Inflammatory macrophage treated with lipopolysaccharide for 4 hours (primary cell): Measurements from ENCODE around the gene OGA.

Experiments
- DNase-seq: peaks from one replicate; pipeline ENCODE4 v3.0.0-alpha.2; 2020

The OGA gene

DNA sequence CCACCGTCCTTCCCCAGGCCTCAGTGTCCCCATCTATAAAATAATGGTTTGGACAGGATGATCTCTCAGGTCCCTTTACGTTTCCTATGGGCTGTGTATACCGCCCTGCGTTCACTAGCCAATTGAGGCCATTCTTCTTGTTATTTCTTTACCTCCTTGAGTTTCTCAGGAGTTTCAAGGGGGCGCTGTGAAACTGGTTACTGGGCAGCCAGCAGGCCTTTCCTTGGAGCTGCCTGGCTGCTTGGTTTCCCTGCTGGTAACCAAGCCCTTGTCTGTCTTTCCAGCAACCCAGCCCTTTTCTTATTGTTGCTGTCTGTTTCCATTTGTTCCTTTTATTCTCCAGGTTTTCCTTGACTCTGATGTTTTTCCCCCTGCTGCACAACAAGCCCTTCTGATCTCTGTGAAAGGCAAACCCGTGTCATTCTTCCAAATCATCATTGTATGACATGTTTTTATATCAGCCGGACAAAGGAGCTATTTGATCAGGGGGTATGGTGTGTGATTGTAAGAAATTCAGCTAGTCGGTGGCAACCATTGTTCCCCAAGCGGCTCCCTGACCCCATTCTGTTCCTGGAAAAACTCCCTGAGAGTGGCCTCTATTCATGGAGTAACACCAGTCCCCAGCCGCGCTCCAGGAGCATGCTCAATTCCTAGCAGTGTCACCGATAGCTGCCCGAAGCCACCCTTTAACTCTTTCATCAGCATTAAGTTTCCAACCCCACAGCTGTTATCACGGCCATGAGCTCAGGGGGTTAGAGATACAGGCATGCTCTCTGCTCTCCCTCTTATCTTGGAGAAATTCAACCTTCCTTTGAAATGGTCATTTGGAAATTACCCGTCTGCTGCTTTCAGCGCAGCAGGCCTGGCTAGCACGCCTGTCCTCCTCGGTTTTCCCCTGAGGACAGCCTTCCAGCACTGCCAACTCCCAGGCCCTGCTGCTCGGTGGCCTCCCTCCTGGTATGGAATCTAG is 68.9 kb downstream of the OGA start:
- no peak for DNase-seq

- DNase-seq: no peak
Observed at GRCh38 chr10:101748496-101748895, 69.7 kb downstream of the OGA start.

DNA sequence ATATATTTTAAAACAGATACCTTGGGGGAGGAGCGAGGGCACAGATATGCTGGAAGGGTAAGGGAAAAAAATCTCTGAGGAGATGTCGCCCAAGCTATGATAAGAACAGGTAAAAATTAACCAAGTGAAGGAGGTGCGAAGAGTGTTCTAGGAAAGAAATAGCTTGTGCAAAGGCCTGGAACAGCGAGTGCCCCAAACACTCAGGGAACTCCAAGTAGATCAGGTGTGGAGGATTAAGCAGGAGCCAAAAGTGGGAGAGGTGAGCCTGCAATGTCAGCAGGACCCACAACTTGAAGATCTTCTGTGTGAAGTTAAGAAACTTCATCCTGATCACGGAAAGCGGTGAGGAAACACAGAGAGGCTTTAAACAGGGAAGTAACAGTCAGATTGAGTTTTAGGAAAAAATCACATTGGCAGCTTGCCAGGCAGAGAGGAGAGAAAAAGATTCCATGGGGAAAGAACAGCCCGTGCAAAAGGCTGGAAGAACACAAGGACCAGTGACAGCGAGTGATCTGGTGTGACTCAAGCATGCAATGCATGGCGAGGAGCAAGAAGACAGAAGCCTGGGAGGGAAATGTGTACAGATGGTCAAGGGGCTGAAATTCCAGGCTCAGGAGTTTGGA is 73.1 kb downstream of the OGA start:
- DNase-seq: peak; percentile 5

DNA sequence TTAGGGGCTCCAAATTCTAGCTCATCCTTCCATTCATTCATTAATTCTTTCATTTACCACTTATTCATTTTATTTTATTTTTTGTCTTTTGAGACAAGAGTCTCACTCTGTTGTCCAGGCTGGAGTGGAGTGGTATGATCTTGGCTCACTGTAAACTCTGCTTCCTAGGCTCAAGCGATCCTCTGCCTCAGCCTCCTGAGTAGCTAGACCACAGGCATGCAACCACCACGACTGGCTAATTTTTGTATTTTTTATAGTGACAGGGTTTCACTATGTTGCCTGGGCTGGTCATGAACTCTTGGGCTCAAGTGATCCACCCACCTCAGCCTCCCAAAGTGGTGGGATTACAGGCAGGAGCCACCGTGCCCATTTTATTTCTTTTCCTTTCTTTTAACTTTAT is 74.0 kb downstream of the OGA start:
- no peak for DNase-seq

DNA sequence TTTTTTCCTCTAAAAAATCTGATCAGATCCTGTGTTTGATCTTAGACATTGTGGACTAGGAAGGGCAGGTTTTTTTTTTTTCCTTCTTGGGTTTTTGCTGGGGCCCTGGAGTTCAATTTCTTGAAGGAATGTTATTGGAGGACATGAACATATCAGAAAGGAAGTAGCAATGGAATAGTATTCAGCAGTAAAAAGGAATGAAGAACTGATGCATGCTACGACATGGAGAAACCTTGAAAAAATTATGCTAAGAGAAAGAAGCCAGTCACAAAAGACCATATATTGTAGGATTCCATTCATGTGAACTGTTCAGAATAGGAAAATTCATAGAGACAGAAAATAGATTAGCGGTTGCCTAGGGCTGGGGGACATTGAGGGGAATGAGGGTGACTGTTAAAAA is 76.3 kb downstream of the OGA start:
- no peak for DNase-seq

DNA sequence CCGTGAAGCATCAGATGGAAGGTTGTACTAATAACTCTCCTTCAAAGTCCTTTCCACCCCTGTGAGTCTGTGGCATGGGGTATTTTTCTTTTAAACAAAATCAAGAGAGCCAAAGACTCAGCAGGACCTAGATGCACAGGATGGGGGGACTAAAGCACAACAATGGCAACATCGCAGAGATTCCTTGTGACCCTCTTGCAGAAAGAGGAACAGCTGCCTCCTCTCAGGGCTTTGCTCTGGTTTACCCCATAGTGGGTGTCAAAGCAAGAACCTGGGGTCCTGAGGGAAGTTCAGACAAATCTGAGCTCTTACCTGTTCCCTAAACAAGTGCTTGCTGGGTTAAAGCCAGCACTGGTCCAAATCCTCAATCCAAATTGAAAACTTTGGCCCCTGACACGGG is 81.6 kb downstream of the OGA start:
- no peak for DNase-seq
